ENCODE measurements around the gene STK10. TPM values are rescaled to one million over a fixed set of nuclear protein-coding genes. Genes with fewer than 3 reads are reported as not detected.

The STK10 gene
- total and polyA plus RNA-seq, 4 donors: 2.8 to 21.7 (median 7.7) TPM

GRCh38 chr5:172129256-172129910 is 58.6 kb downstream of the STK10 start:
- H3K36me3 ChIP-seq (ENCODE audit: control insufficient read depth in 4 of 4, insufficient read depth in 3 of 4, low read depth in 1 of 4, low read length in 3 of 4): peaks cover 0 to 2% (median under 1%) of the 10 kb centered on the region in 4 donors
- H3K9me3 ChIP-seq (ENCODE audit: control insufficient read depth in 4 of 4, low read length in 3 of 4): no peaks in the 10 kb centered on the region
- no peaks in the 10 kb centered on the region for H3K27me3 ChIP-seq (ENCODE audit: control insufficient read depth in 4 of 4, insufficient read depth in 4 of 4, low read length in 3 of 4)
- H3K9ac ChIP-seq (ENCODE audit: low read depth in 1 of 2, low read length in 2 of 2): no peak overlapping the region
- no peak for TF ChIP-seq RAD21 (IDR thresholded peaks at IDR 0.05)
- no peak for DNase-seq (ENCODE audit: low spot score)
- no peak overlapping the region for H3K4me3 ChIP-seq (ENCODE audit: low read depth in 1 of 3, low read length in 3 of 3)
- H3K4me1 ChIP-seq (ENCODE audit: control insufficient read depth in 4 of 4, insufficient read depth in 4 of 4, low read length in 3 of 4): no peaks in the 10 kb centered on the region
- WGBS: 89% methylated on average over 10 of the region's 10 CpGs
- peak overlapping the region; percentile 17 to 42 for H3K27ac ChIP-seq (ENCODE audit: low read depth in 1 of 2, low read length in 2 of 2)

DNA sequence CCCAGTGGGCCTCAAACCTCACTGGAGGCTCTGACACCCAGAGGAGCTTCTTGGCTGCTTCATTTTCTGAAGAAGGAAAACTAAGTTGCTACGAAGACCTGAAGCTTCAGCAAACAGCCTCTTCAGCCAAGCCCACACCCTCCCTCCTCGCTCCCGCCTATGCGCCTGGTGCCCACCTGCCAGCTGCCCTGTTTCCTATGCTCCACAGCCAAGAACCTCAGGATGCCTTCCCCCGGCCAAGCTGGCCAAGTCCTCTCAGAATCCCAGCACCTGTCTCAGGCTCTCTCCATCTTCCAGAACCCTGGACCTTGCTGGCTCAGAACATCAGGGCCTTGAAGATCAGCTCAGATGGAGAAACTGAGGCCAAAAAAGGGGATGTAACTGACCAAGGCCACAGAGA is 60.4 kb downstream of the STK10 start:
- Histone ChIP-seq H3K9ac (ENCODE audit: low read depth in 1 of 2, low read length in 2 of 2) (no peak overlapping the region), H3K27ac (ENCODE audit: low read depth in 1 of 2, low read length in 2 of 2) (no peak overlapping the region), H3K4me3 (ENCODE audit: low read depth in 1 of 3, low read length in 3 of 3) (no peak overlapping the region), H3K9me3 (ENCODE audit: control insufficient read depth in 4 of 4, low read length in 3 of 4) (no peaks in the 10 kb centered on the region), H3K36me3 (ENCODE audit: control insufficient read depth in 4 of 4, insufficient read depth in 3 of 4, low read depth in 1 of 4, low read length in 3 of 4) (peaks cover 0 to 2% (median under 1%) of the 10 kb centered on the region in 4 donors), H3K27me3 (ENCODE audit: control insufficient read depth in 4 of 4, insufficient read depth in 4 of 4, low read length in 3 of 4) (no peaks in the 10 kb centered on the region), H3K4me1 (ENCODE audit: control insufficient read depth in 4 of 4, insufficient read depth in 4 of 4, low read length in 3 of 4) (no peaks in the 10 kb centered on the region)
- WGBS: 99% methylated on average over 5 of the region's 5 CpGs
- DNase-seq (ENCODE audit: low spot score): no peak
- no peak for TF ChIP-seq TAF1 (conservative IDR thresholded peaks at IDR 0.05)
- TF ChIP-seq FOXA2 (IDR thresholded peaks at IDR 0.05): no peak
- TF ChIP-seq SP1 (IDR thresholded peaks at IDR 0.05): no peak
- no peak for TF ChIP-seq HNF4A (conservative IDR thresholded peaks at IDR 0.05)
- TF ChIP-seq NR2F2 (IDR thresholded peaks at IDR 0.05): no peak
- TF ChIP-seq EGR1 (IDR thresholded peaks at IDR 0.05; ENCODE audit: low read depth in 2 of 2): no peak
- TF ChIP-seq, protein P1, sequence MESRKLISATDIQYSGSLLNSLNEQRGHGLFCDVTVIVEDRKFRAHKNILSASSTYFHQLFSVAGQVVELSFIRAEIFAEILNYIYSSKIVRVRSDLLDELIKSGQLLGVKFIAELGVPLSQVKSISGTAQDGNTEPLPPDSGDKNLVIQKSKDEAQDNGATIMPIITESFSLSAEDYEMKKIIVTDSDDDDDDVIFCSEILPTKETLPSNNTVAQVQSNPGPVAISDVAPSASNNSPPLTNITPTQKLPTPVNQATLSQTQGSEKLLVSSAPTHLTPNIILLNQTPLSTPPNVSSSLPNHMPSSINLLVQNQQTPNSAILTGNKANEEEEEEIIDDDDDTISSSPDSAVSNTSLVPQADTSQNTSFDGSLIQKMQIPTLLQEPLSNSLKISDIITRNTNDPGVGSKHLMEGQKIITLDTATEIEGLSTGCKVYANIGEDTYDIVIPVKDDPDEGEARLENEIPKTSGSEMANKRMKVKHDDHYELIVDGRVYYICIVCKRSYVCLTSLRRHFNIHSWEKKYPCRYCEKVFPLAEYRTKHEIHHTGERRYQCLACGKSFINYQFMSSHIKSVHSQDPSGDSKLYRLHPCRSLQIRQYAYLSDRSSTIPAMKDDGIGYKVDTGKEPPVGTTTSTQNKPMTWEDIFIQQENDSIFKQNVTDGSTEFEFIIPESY (IDR thresholded peaks at IDR 0.05): no peak
- TF ChIP-seq HNF4G (IDR thresholded peaks at IDR 0.05): no peak
- TF ChIP-seq, protein P2, sequence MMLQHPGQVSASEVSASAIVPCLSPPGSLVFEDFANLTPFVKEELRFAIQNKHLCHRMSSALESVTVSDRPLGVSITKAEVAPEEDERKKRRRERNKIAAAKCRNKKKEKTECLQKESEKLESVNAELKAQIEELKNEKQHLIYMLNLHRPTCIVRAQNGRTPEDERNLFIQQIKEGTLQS (IDR thresholded peaks at IDR 0.05): no peak
- no peak for TF ChIP-seq JUND (IDR thresholded peaks at IDR 0.05)

GRCh38 chr5:172123269-172123692 is 64.7 kb downstream of the STK10 start:
- Histone ChIP-seq H3K9me3 (ENCODE audit: control insufficient read depth in 4 of 4, low read length in 3 of 4) (no peaks in the 10 kb centered on the region), H3K4me1 (ENCODE audit: control insufficient read depth in 4 of 4, insufficient read depth in 4 of 4, low read length in 3 of 4) (no peaks in the 10 kb centered on the region), H3K27me3 (ENCODE audit: control insufficient read depth in 4 of 4, insufficient read depth in 4 of 4, low read length in 3 of 4) (no peaks in the 10 kb centered on the region), H3K27ac (ENCODE audit: low read depth in 1 of 2, low read length in 2 of 2) (no peak overlapping the region), H3K4me3 (ENCODE audit: low read depth in 1 of 3, low read length in 3 of 3) (no peak overlapping the region), H3K9ac (ENCODE audit: low read depth in 1 of 2, low read length in 2 of 2) (no peak overlapping the region), H3K36me3 (ENCODE audit: control insufficient read depth in 4 of 4, insufficient read depth in 3 of 4, low read depth in 1 of 4, low read length in 3 of 4) (peaks cover 0 to 2% (median under 1%) of the 10 kb centered on the region in 4 donors)
- DNase-seq (ENCODE audit: low spot score): peak; percentile 63
- WGBS: 40% methylated on average over 4 of the region's 4 CpGs
- TF ChIP-seq RAD21 (IDR thresholded peaks at IDR 0.05) (peak; percentile 43 to 67), REST (IDR thresholded peaks at IDR 0.05) (no peak), CTCF (IDR thresholded peaks at IDR 0.05; ENCODE audit: low read depth, low read length, missing input control) (peak; percentile 19), HNF4A (conservative IDR thresholded peaks at IDR 0.05) (no peak), GABPA (IDR thresholded peaks at IDR 0.05 in 1 of 2, conservative IDR thresholded peaks at IDR 0.05 in 1 of 2) (no peak), RXRA (IDR thresholded peaks at IDR 0.05) (no peak), TAF1 (conservative IDR thresholded peaks at IDR 0.05) (no peak), YY1 (IDR thresholded peaks at IDR 0.05) (no peak), FOXA2 (IDR thresholded peaks at IDR 0.05) (no peak), SP1 (IDR thresholded peaks at IDR 0.05) (no peak), JUND (IDR thresholded peaks at IDR 0.05) (no peak), NR2F2 (IDR thresholded peaks at IDR 0.05) (no peak)
- TF ChIP-seq, protein P2 (IDR thresholded peaks at IDR 0.05): no peak
